Hepatocyte (in vitro differentiated cells): ENCODE results near the gene HIGD1B.

ENCODE experiments used
- CTCF ChIP-seq: fragments of 200-600 bp; sonication (generic); IDR thresholded peaks from 2 replicates; pipeline ENCODE4 v1.5.1; 2016; ENCODE audit warnings: antibody characterized with exemption, mild to moderate bottlenecking; ENCODE audit not compliant: poor library complexity
- EZH2 ChIP-seq: fragments of 200-600 bp; sonication (generic); IDR thresholded peaks from 2 replicates; pipeline ENCODE4 v1.6.1; 2016; ENCODE audit warnings: antibody characterized with exemption, mild to moderate bottlenecking, borderline replicate concordance
- EZH2phosphoT487 ChIP-seq: fragments of 200-600 bp; sonication (generic); IDR thresholded peaks from one replicate; pipeline ENCODE4 v1.6.1; 2018; ENCODE audit warnings: antibody characterized with exemption, mild to moderate bottlenecking, low read depth, moderate library complexity; ENCODE audit not compliant: unreplicated experiment, severe bottlenecking

GRCh38 chr17:44880062-44880461 is 32.4 kb downstream of the HIGD1B start:
- no peak for TF ChIP-seq EZH2
- TF ChIP-seq CTCF = no peak
- TF ChIP-seq EZH2phosphoT487 = no peak
